ENCODE results near the gene RCOR3. TPM values are rescaled to one million over a fixed set of nuclear protein-coding genes. Genes with fewer than 3 reads are reported as not detected.
"Not testable (repeated sequence)": the region's sequence is repeated elsewhere in the genome, so short reads cannot be mapped to it uniquely, and the experiment has no call there.

Gene RCOR3
- total and polyA plus RNA-seq, 11 donors: 25.3 to 60.1 (median 42.7) TPM

GRCh38 chr1:211347077-211347844 lies 88.1 kb downstream of the RCOR3 start:
- H3K4me1 ChIP-seq: peaks cover 0 to 32% (median 0%) of the 10 kb centered on the region in 12 donors
- intact Hi-C loops (cut with DNase I): no loop called here
- no peak overlapping the region for H3K4me3 ChIP-seq

DNA sequence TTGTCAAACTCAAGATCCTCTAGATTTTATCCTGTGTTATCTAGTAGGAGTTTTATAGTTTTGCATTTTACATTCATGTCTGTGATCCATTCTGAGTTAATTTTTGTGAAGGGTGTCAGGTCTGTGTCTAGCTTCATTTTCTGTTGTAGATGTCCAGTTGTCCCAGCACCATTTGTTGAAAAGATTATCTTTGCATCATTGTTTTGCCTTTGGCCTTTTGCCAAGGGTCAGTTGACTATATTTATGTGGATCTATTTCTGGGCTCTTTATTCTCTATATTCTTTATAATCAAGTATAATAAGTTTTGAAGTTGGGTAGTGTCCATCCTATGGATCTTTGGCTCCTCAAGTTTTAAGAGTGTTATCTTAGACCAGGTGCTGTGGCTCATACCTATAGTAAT lies 89.4 kb downstream of the RCOR3 start:
- Histone ChIP-seq H3K27ac (no peak overlapping the region), H3K4me3 (no peak overlapping the region), H3K27me3 (no peaks in the 10 kb centered on the region), H3K36me3 (peaks cover 0 to 1% (median 0%) of the 10 kb centered on the region in 9 donors), H3K9me3 (peaks cover 0 to 12% (median 0%) of the 10 kb centered on the region in 12 donors), H3K4me1 (peaks cover 0 to 29% (median 0%) of the 10 kb centered on the region in 12 donors)
- intact Hi-C loops (cut with DNase I): no loop called here
- TF ChIP-seq, protein P1, sequence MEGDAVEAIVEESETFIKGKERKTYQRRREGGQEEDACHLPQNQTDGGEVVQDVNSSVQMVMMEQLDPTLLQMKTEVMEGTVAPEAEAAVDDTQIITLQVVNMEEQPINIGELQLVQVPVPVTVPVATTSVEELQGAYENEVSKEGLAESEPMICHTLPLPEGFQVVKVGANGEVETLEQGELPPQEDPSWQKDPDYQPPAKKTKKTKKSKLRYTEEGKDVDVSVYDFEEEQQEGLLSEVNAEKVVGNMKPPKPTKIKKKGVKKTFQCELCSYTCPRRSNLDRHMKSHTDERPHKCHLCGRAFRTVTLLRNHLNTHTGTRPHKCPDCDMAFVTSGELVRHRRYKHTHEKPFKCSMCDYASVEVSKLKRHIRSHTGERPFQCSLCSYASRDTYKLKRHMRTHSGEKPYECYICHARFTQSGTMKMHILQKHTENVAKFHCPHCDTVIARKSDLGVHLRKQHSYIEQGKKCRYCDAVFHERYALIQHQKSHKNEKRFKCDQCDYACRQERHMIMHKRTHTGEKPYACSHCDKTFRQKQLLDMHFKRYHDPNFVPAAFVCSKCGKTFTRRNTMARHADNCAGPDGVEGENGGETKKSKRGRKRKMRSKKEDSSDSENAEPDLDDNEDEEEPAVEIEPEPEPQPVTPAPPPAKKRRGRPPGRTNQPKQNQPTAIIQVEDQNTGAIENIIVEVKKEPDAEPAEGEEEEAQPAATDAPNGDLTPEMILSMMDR (IDR thresholded peaks at IDR 0.05): no peak
- TF ChIP-seq POLR2A (IDR thresholded peaks at IDR 0.05): no peak
- ATAC-seq (no peak), DNase-seq (no peak)

More at GRCh38 chr1:211347077-211347844, 88.1 kb downstream of the RCOR3 start:
- no peak for TF ChIP-seq POLR2A (IDR thresholded peaks at IDR 0.05)
- TF ChIP-seq, protein P1 (IDR thresholded peaks at IDR 0.05): no peak
- Histone ChIP-seq H3K27me3 (no peaks in the 10 kb centered on the region), H3K36me3 (no peaks in the 10 kb centered on the region), H3K9me3 (peaks cover 0 to 7% (median 0%) of the 10 kb centered on the region in 12 donors), H3K27ac (no peak overlapping the region)
- DNase-seq (no peak), ATAC-seq (no peak)
- WGBS, 4 donors: 87 to 91% (median 90%) methylated on average over 4 of the region's 4 CpGs

GRCh38 chr1:211349741-211350140 lies 90.6 kb downstream of the RCOR3 start:
- no peak for ATAC-seq
- H3K4me1 ChIP-seq: peaks cover 0 to 24% (median 0%) of the 10 kb centered on the region in 12 donors
- intact Hi-C loops (cut with DNase I): no loop called here
- H3K4me3 ChIP-seq: no peak overlapping the region
- peaks cover 0 to 12% (median 0%) of the 10 kb centered on the region in 12 donors for H3K9me3 ChIP-seq
- no peak overlapping the region for H3K27ac ChIP-seq
- H3K27me3 ChIP-seq: no peaks in the 10 kb centered on the region
- 93 to 100% (median 98%) methylated on average over 2 of the region's 2 CpGs for WGBS, 4 donors
- no peak for TF ChIP-seq POLR2A (IDR thresholded peaks at IDR 0.05)
- TF ChIP-seq, protein P1 (IDR thresholded peaks at IDR 0.05): no peak
- no peak for DNase-seq
- H3K36me3 ChIP-seq: peaks cover 0 to 12% (median 0%) of the 10 kb centered on the region in 9 donors

GRCh38 chr1:211352055-211352454 lies 92.9 kb downstream of the RCOR3 start:
- WGBS, 4 donors: 88 to 100% (median 98%) methylated on average over 3 of the region's 3 CpGs
- not testable (repeated sequence) for H3K4me3 ChIP-seq

More at GRCh38 chr1:211352055-211352454, 92.9 kb downstream of the RCOR3 start:
- H3K27ac ChIP-seq; ATAC-seq; H3K27me3 ChIP-seq; DNase-seq; intact Hi-C loops (cut with DNase I): not testable (repeated sequence)
- peaks cover 0 to 21% (median 9%) of the 10 kb centered on the region in 9 donors for H3K36me3 ChIP-seq
- H3K9me3 ChIP-seq: peaks cover 0 to 12% (median 0%) of the 10 kb centered on the region in 12 donors
- peaks cover 0 to 18% (median 0%) of the 10 kb centered on the region in 12 donors for H3K4me1 ChIP-seq
